ENCODE data around the gene NAV2.

Gene NAV2

GRCh38 chr11:19963697-19964387 is 251.2 kb downstream of the NAV2 start:
- H3K9me3 ChIP-seq (ENCODE audit: control insufficient read depth, insufficient read depth, low read length): no peaks in the 10 kb centered on the region
- H3K4me1 ChIP-seq (ENCODE audit: insufficient read depth, low read length): no peaks in the 10 kb centered on the region
- H3K9ac ChIP-seq (ENCODE audit: low read depth, low read length): no peak overlapping the region
- H3K36me3 ChIP-seq (ENCODE audit: insufficient read depth, low read length): no peaks in the 10 kb centered on the region

GRCh38 chr11:19966441-19966840 is 253.8 kb downstream of the NAV2 start:
- H3K36me3 ChIP-seq (ENCODE audit: insufficient read depth, low read length): no peaks in the 10 kb centered on the region
- H3K9me3 ChIP-seq (ENCODE audit: control insufficient read depth, insufficient read depth, low read length): no peaks in the 10 kb centered on the region
- no peak overlapping the region for H3K9ac ChIP-seq (ENCODE audit: low read depth, low read length)
- no peaks in the 10 kb centered on the region for H3K4me1 ChIP-seq (ENCODE audit: insufficient read depth, low read length)

- H3K4me1 ChIP-seq (ENCODE audit: insufficient read depth, low read length): no peaks in the 10 kb centered on the region
- no peaks in the 10 kb centered on the region for H3K36me3 ChIP-seq (ENCODE audit: insufficient read depth, low read length)
- no peak overlapping the region for H3K9ac ChIP-seq (ENCODE audit: low read depth, low read length)
- H3K9me3 ChIP-seq (ENCODE audit: control insufficient read depth, insufficient read depth, low read length): no peaks in the 10 kb centered on the region
These were observed 254.3 kb downstream of the NAV2 start for GRCh38 chr11:19966927-19967326.

- Histone ChIP-seq H3K36me3 (ENCODE audit: insufficient read depth, low read length) (no peaks in the 10 kb centered on the region), H3K4me1 (ENCODE audit: insufficient read depth, low read length) (no peaks in the 10 kb centered on the region), H3K9me3 (ENCODE audit: control insufficient read depth, insufficient read depth, low read length) (no peaks in the 10 kb centered on the region), H3K9ac (ENCODE audit: low read depth, low read length) (no peak overlapping the region)
These were observed 255.2 kb downstream of the NAV2 start for GRCh38 chr11:19967787-19968186.

GRCh38 chr11:19968860-19969259 is 256.2 kb downstream of the NAV2 start:
- H3K36me3 ChIP-seq (ENCODE audit: insufficient read depth, low read length): no peaks in the 10 kb centered on the region
- no peak overlapping the region for H3K9ac ChIP-seq (ENCODE audit: low read depth, low read length)
- no peaks in the 10 kb centered on the region for H3K4me1 ChIP-seq (ENCODE audit: insufficient read depth, low read length)

GRCh38 chr11:19970944-19971343 is 258.3 kb downstream of the NAV2 start:
- Histone ChIP-seq H3K4me1 (ENCODE audit: insufficient read depth, low read length) (no peaks in the 10 kb centered on the region), H3K36me3 (ENCODE audit: insufficient read depth, low read length) (no peaks in the 10 kb centered on the region), H3K9me3 (ENCODE audit: control insufficient read depth, insufficient read depth, low read length) (no peaks in the 10 kb centered on the region), H3K9ac (ENCODE audit: low read depth, low read length) (no peak overlapping the region)

More at GRCh38 chr11:19968860-19969259, 256.2 kb downstream of the NAV2 start:
- no peaks in the 10 kb centered on the region for H3K9me3 ChIP-seq (ENCODE audit: control insufficient read depth, insufficient read depth, low read length)

- no peaks in the 10 kb centered on the region for H3K9me3 ChIP-seq (ENCODE audit: control insufficient read depth, insufficient read depth, low read length)
- H3K36me3 ChIP-seq (ENCODE audit: insufficient read depth, low read length): no peaks in the 10 kb centered on the region
- H3K9ac ChIP-seq (ENCODE audit: low read depth, low read length): no peak overlapping the region
- H3K4me1 ChIP-seq (ENCODE audit: insufficient read depth, low read length): no peaks in the 10 kb centered on the region
These were observed 259.5 kb downstream of the NAV2 start for GRCh38 chr11:19972091-19972490.

GRCh38 chr11:19972651-19973050 is 260.0 kb downstream of the NAV2 start:
- H3K36me3 ChIP-seq (ENCODE audit: insufficient read depth, low read length): no peaks in the 10 kb centered on the region
- no peaks in the 10 kb centered on the region for H3K9me3 ChIP-seq (ENCODE audit: control insufficient read depth, insufficient read depth, low read length)
- H3K9ac ChIP-seq (ENCODE audit: low read depth, low read length): no peak overlapping the region
- H3K4me1 ChIP-seq (ENCODE audit: insufficient read depth, low read length): no peaks in the 10 kb centered on the region

- no peaks in the 10 kb centered on the region for H3K9me3 ChIP-seq (ENCODE audit: control insufficient read depth, insufficient read depth, low read length)
- H3K36me3 ChIP-seq (ENCODE audit: insufficient read depth, low read length): no peaks in the 10 kb centered on the region
- no peaks in the 10 kb centered on the region for H3K4me1 ChIP-seq (ENCODE audit: insufficient read depth, low read length)
- H3K9ac ChIP-seq (ENCODE audit: low read depth, low read length): no peak overlapping the region
These were observed 260.5 kb downstream of the NAV2 start for GRCh38 chr11:19973136-19973635.

- no peak overlapping the region for H3K9ac ChIP-seq (ENCODE audit: low read depth, low read length)
- no peaks in the 10 kb centered on the region for H3K36me3 ChIP-seq (ENCODE audit: insufficient read depth, low read length)
- no peaks in the 10 kb centered on the region for H3K9me3 ChIP-seq (ENCODE audit: control insufficient read depth, insufficient read depth, low read length)
- H3K4me1 ChIP-seq (ENCODE audit: insufficient read depth, low read length): peaks cover 8% of the 10 kb centered on the region
These were observed 262.2 kb downstream of the NAV2 start for GRCh38 chr11:19974886-19975285.

GRCh38 chr11:19975414-19975990 is 262.9 kb downstream of the NAV2 start:
- Histone ChIP-seq H3K4me1 (ENCODE audit: insufficient read depth, low read length) (peaks cover 8% of the 10 kb centered on the region), H3K9ac (ENCODE audit: low read depth, low read length) (no peak overlapping the region), H3K9me3 (ENCODE audit: control insufficient read depth, insufficient read depth, low read length) (no peaks in the 10 kb centered on the region), H3K36me3 (ENCODE audit: insufficient read depth, low read length) (no peaks in the 10 kb centered on the region)

GRCh38 chr11:19976281-19976941 is 263.8 kb downstream of the NAV2 start:
- Histone ChIP-seq H3K4me1 (ENCODE audit: insufficient read depth, low read length) (peaks cover 8% of the 10 kb centered on the region), H3K9me3 (ENCODE audit: control insufficient read depth, insufficient read depth, low read length) (no peaks in the 10 kb centered on the region), H3K9ac (ENCODE audit: low read depth, low read length) (no peak overlapping the region), H3K36me3 (ENCODE audit: insufficient read depth, low read length) (no peaks in the 10 kb centered on the region)

GRCh38 chr11:19977941-19978340 is 265.3 kb downstream of the NAV2 start:
- no peaks in the 10 kb centered on the region for H3K9me3 ChIP-seq (ENCODE audit: control insufficient read depth, insufficient read depth, low read length)
- H3K36me3 ChIP-seq (ENCODE audit: insufficient read depth, low read length): no peaks in the 10 kb centered on the region
- no peak overlapping the region for H3K9ac ChIP-seq (ENCODE audit: low read depth, low read length)
- H3K4me1 ChIP-seq (ENCODE audit: insufficient read depth, low read length): peaks cover 8% of the 10 kb centered on the region

GRCh38 chr11:19978668-19979518 is 266.3 kb downstream of the NAV2 start:
- no peaks in the 10 kb centered on the region for H3K36me3 ChIP-seq (ENCODE audit: insufficient read depth, low read length)
- no peaks in the 10 kb centered on the region for H3K9me3 ChIP-seq (ENCODE audit: control insufficient read depth, insufficient read depth, low read length)
- peaks cover 8% of the 10 kb centered on the region for H3K4me1 ChIP-seq (ENCODE audit: insufficient read depth, low read length)
- H3K9ac ChIP-seq (ENCODE audit: low read depth, low read length): no peak overlapping the region

Measured in ES-I3 (cell line).